Measurements from ENCODE around the gene INF2.

DNA sequence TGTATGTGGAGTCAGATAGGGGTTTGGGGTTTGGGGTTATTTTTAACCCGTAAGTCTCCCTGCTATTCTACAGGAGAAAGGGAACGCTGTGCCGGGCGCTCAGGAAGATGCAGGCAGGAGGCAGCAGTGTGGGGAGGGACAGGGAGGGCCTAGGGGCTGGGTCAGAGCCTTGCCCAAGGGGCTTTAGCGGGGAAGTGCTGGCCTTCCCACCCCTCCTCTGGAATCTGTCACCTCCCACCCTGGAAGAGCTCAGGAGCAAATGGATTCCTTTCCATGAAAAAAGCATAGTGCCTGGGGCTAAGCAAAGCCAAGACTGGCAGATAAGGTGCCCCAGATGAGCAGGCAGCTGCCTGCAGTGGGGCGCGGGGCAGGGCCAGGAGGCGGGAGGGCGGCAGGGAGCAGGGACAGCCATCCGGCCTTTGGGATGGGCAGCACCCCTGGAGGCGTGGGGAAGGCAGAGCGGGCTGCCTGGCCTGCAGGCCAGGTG is 7.3 kb upstream of the INF2 start:
- TF ChIP-seq, protein P1, sequence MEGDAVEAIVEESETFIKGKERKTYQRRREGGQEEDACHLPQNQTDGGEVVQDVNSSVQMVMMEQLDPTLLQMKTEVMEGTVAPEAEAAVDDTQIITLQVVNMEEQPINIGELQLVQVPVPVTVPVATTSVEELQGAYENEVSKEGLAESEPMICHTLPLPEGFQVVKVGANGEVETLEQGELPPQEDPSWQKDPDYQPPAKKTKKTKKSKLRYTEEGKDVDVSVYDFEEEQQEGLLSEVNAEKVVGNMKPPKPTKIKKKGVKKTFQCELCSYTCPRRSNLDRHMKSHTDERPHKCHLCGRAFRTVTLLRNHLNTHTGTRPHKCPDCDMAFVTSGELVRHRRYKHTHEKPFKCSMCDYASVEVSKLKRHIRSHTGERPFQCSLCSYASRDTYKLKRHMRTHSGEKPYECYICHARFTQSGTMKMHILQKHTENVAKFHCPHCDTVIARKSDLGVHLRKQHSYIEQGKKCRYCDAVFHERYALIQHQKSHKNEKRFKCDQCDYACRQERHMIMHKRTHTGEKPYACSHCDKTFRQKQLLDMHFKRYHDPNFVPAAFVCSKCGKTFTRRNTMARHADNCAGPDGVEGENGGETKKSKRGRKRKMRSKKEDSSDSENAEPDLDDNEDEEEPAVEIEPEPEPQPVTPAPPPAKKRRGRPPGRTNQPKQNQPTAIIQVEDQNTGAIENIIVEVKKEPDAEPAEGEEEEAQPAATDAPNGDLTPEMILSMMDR (IDR thresholded peaks at IDR 0.05) = no peak
- TF ChIP-seq POLR2A (IDR thresholded peaks at IDR 0.05) = no peak

All from right lobe of liver (tissue), 4 donors.